ENCODE results near the gene WWOX.

DNA sequence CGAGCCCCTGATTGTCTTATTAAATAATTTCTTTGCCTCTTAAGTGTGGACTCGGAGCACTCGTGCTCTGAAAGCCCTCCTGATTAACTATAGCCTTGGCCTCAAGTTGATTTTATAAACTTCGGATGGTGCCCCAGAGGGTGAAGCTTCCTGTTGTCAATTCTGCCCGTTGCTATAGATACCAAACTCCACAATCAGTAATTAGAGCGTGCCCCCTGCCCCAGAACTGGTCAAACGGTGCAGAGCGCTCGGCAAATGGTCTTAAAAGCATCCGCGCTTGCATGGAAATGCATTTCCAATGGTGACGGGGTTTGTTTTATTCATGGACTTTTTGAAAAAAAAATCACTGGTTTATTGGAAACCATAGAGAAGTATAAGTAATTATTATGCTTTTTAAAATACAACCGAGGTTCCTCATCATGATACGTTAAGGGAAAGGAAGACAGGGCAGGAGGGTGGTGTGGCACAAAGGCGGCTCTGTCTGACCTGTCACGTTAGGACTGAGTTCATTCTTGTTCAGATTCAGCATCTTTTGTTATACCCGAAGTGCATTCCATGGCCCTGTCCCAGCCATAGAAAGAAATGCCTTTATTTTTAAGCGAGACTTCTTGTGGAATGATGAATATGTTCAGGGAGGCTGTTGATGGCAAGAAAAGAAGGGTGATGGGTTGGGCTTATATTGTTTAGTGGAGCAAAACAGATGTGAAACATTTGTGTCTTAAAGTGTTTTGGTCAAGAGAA is 1024.7 kb downstream of the WWOX start:
- no peak for TF ChIP-seq EZH2 (IDR thresholded peaks at IDR 0.05; ENCODE audit: borderline replicate concordance, low read depth, low read length, severe bottlenecking)
- TF ChIP-seq MYC (IDR thresholded peaks at IDR 0.05; ENCODE audit: low read depth, low read length), result no peak
- no peak for TF ChIP-seq POLR2A (IDR thresholded peaks at IDR 0.05; ENCODE audit: low read depth, low read length)
